ENCODE data around the gene PDE8B.

- no peak for TF ChIP-seq CTCF (IDR thresholded peaks at IDR 0.05)
- no peak for TF ChIP-seq POLR2AphosphoS5 (IDR thresholded peaks at IDR 0.05; ENCODE audit: insufficient read depth in 1 of 2, low read depth in 1 of 2)
- no peak for TF ChIP-seq POLR2A (IDR thresholded peaks at IDR 0.05)
These were observed 23.7 kb upstream of the PDE8B start for GRCh38 chr5:77186652-77187370.

Data from vagina (tissue), 2 donors.